ENCODE results near the gene ITIH5. TPM values are rescaled to one million over a fixed set of nuclear protein-coding genes. Genes with fewer than 3 reads are reported as not detected.

The ITIH5 gene
- total RNA-seq, 1 donor from 2014 or later = not detected

DNA sequence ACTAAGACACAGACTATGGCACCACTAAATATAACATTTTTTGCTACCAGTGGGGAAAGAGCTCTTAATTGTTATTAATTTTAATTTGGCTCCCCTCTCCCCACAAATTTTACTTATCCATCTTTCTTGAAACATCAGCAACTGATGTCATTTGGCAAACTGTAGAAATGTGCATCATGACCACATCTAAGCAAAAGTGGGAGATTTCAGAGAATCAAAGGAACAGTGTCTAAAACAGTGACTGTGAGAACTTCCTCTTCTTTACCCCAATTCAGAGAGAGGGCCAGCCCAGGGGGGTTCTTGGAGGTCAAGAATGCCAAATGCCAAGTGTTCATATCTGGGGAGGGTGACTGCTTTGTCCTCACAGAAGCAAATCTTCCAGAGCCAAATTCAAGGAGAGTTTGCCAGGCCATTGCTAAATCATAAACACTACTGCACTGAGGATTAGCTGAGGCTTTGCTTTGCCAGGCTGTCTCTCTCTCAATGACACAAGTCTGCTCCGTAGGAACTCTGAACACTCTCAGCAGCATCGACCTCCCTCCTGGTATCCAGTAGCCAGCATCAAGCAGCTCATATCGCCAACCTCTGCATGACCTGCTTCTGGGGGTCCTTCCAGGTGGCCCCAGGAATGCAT lies 65.6 kb downstream of the ITIH5 start:
- H3K36me3 Mint-ChIP-seq (ENCODE audit: low read depth) = no peaks in the 10 kb centered on the region
- no peak for ATAC-seq (ENCODE audit: low read depth)
- intact Hi-C loops (cut with micrococcal nuclease) = no loop called here

DNA sequence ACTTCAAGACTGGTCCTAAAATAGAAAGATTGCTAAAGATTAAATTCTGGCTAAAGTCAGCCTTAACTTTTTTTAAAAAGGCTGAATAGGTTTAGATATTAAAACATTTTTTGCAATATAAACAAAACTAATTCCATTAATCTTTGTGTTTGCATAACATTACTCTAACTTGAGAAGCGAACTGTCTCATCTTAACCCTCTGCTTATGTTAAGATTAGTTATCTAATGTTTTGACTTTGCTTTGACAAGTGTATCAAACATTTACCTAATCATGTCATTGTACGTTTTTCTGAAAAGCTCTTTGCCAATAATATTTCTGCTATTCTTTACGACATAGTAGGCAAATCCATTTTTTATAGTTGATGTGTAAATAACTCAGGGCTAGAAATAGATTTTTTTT lies 68.0 kb downstream of the ITIH5 start:
- Mint-ChIP-seq H3K27ac (no peak overlapping the region), H3K4me1 (no peaks in the 10 kb centered on the region), H3K36me3 (ENCODE audit: low read depth) (no peaks in the 10 kb centered on the region), H3K4me3 (no peak overlapping the region), H3K9me3 (no peaks in the 10 kb centered on the region), H3K27me3 (peaks cover 8% of the 10 kb centered on the region)
- ChIA-PET POLR2A (no interaction called here), CTCF (no interaction called here)
- TF ChIP-seq, protein P1, sequence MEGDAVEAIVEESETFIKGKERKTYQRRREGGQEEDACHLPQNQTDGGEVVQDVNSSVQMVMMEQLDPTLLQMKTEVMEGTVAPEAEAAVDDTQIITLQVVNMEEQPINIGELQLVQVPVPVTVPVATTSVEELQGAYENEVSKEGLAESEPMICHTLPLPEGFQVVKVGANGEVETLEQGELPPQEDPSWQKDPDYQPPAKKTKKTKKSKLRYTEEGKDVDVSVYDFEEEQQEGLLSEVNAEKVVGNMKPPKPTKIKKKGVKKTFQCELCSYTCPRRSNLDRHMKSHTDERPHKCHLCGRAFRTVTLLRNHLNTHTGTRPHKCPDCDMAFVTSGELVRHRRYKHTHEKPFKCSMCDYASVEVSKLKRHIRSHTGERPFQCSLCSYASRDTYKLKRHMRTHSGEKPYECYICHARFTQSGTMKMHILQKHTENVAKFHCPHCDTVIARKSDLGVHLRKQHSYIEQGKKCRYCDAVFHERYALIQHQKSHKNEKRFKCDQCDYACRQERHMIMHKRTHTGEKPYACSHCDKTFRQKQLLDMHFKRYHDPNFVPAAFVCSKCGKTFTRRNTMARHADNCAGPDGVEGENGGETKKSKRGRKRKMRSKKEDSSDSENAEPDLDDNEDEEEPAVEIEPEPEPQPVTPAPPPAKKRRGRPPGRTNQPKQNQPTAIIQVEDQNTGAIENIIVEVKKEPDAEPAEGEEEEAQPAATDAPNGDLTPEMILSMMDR (IDR thresholded peaks at IDR 0.05) = no peak
- intact Hi-C loops (cut with micrococcal nuclease) = no loop called here
- DNase-seq (no peak), ATAC-seq (ENCODE audit: low read depth) (no peak)

More for the DNA sequence above, 65.6 kb downstream of the ITIH5 start:
- no peak for DNase-seq
- no peaks in the 10 kb centered on the region for H3K9me3 Mint-ChIP-seq
- peaks cover 5% of the 10 kb centered on the region for H3K27me3 Mint-ChIP-seq
- ChIA-PET POLR2A (no interaction called here), CTCF (no interaction called here)
- no peak overlapping the region for H3K27ac Mint-ChIP-seq
- TF ChIP-seq, protein P1 (IDR thresholded peaks at IDR 0.05) = no peak
- no peak overlapping the region for H3K4me3 Mint-ChIP-seq
- H3K4me1 Mint-ChIP-seq = no peaks in the 10 kb centered on the region

DNA sequence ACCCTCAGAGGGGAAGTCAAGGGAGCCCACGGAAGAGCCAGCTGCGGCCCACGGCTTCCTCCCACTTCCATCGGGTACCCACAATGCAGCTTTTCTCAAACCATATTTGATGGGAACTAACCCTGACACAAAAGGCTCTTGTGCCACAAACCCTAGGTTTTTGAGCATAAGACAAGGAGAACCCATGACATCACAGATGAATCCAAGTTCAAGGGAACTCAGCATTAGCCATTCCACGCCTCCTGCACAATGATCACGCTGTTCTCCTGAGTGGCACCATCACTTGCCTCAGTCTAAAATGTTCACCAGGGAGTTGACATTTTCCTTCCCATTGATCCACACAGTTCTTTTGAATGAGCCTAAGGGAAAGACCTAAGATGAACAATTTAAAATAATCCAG lies 70.4 kb downstream of the ITIH5 start:
- intact Hi-C loops (cut with micrococcal nuclease) = no loop called here
- TF ChIP-seq, protein P1 (IDR thresholded peaks at IDR 0.05) = no peak
- DNase-seq (no peak), ATAC-seq (ENCODE audit: low read depth) (no peak)
- no peaks in the 10 kb centered on the region for H3K9me3 Mint-ChIP-seq
- no peaks in the 10 kb centered on the region for H3K4me1 Mint-ChIP-seq
- CTCF ChIA-PET = no interaction called here
- no peak overlapping the region for H3K27ac Mint-ChIP-seq
- H3K36me3 Mint-ChIP-seq (ENCODE audit: low read depth) = no peaks in the 10 kb centered on the region
- POLR2A ChIA-PET = no interaction called here
- peaks cover 8% of the 10 kb centered on the region for H3K27me3 Mint-ChIP-seq
- H3K4me3 Mint-ChIP-seq = no peak overlapping the region

DNA sequence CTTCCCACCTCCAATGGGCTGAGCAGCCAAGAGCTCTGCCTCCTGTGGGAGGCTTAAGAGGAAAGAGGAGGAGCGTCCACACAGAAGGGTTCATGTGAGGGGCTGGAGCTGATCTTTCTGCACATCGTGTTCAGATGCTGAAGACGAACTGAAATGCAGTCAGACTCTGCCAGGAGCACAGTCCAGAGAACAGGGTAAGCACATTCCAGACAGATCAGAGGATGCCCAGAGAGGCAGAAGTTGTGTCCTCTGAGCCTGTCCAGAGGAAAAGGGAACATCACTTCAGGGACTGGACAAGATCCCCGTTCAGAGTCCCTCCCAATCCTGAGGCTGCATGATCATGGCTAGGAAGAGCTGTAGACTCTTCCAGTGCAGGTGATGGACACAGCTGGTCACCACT lies 72.9 kb downstream of the ITIH5 start:
- intact Hi-C loops (cut with micrococcal nuclease) = no loop called here
- no peak overlapping the region for H3K27ac Mint-ChIP-seq
- peaks cover 6% of the 10 kb centered on the region for H3K27me3 Mint-ChIP-seq
- no peaks in the 10 kb centered on the region for H3K4me1 Mint-ChIP-seq
- no peaks in the 10 kb centered on the region for H3K9me3 Mint-ChIP-seq
- TF ChIP-seq, protein P1 (IDR thresholded peaks at IDR 0.05) = no peak
- no peak for DNase-seq
- CTCF ChIA-PET = no interaction called here
- POLR2A ChIA-PET = no interaction called here
- H3K4me3 Mint-ChIP-seq = no peak overlapping the region
- no peaks in the 10 kb centered on the region for H3K36me3 Mint-ChIP-seq (ENCODE audit: low read depth)
- ATAC-seq (ENCODE audit: low read depth) = no peak

DNA sequence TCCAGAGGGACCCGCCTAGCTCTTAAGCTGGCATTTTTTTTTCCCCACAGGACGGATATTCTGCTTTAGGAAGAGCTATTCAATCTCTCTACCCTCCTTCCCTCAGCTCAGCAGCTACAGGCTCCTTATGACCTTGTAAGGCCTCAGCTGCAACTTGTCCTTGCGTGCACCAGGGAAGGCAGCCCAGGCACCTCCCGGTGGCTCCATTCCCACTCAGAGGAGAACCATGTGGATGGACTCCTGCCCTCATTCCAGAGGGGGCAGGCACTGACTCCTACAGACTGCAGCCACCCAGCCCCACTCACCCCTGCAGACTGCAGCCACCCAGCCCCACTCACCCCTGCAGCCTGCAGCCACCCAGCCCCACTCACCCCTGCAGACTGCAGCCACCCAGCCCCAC lies 73.7 kb downstream of the ITIH5 start:
- ChIA-PET CTCF (no interaction called here), POLR2A (interaction anchor here (0.6 kb wide), 1 partner anchor 189 kb away, joined by 3 read pairs; no protein-coding TSS in a partner anchor)
- Mint-ChIP-seq H3K4me3 (no peak overlapping the region), H3K4me1 (no peaks in the 10 kb centered on the region), H3K27me3 (peaks cover 6% of the 10 kb centered on the region), H3K27ac (no peak overlapping the region), H3K9me3 (no peaks in the 10 kb centered on the region), H3K36me3 (ENCODE audit: low read depth) (no peaks in the 10 kb centered on the region)
- TF ChIP-seq, protein P1 (IDR thresholded peaks at IDR 0.05) = no peak
- intact Hi-C loops (cut with micrococcal nuclease) = no loop called here
- no peak for DNase-seq
- no peak for ATAC-seq (ENCODE audit: low read depth)

All from activated B cell treated with CpG ODN at 0.5 μM for 24 hours (primary cell).